MM.1S (cell line): ENCODE data around the gene TMEM212.
A peak's percentile ranks its signal among the peaks of the same experiment; 100 is the strongest.

Source experiments
- DNase-seq: peaks from one replicate; pipeline ENCODE4 v3.0.0-alpha.2; 2015
- H2AFZ ChIP-seq: fragments of 300-600 bp; sonication (generic); 2 replicates; pipeline ENCODE4 v1.6.0; 2016; ENCODE audit warnings: antibody characterized with exemption, low read length
- H3F3A ChIP-seq: fragments of 300-600 bp; sonication (generic); 2 replicates; pipeline ENCODE4 v1.6.1; 2016; ENCODE audit warnings: mild to moderate bottlenecking, antibody characterized with exemption, low read length, moderate library complexity, mixed read lengths; ENCODE audit not compliant: insufficient read depth
- H3K27ac ChIP-seq: fragments of 300-600 bp; sonication (generic); 2 replicates; pipeline ENCODE4 v1.5.1; 2016; ENCODE audit warnings: mild to moderate bottlenecking, low read length
- H3K27me3 ChIP-seq: fragments of 300-600 bp; sonication (generic); replicated peaks from 2 replicates; pipeline ENCODE4 v1.6.0; 2016; ENCODE audit warnings: low read length; ENCODE audit not compliant: insufficient read depth
- H3K36me3 ChIP-seq: fragments of 300-600 bp; sonication (generic); replicated peaks from 2 replicates; pipeline ENCODE4 v1.6.1; 2016; ENCODE audit warnings: mild to moderate bottlenecking, low read length, mixed read lengths; ENCODE audit not compliant: insufficient read depth
- H3K4me1 ChIP-seq: fragments of 300-600 bp; sonication (generic); 2 replicates; pipeline ENCODE4 v1.6.1; 2016; ENCODE audit warnings: low read length, mixed read lengths
- H3K4me2 ChIP-seq: fragments of 300-600 bp; sonication (generic); 2 replicates; pipeline ENCODE4 v1.6.0; 2016; ENCODE audit warnings: low read depth, low read length
- H3K4me3 ChIP-seq: fragments of 300-600 bp; sonication (generic); 2 replicates; pipeline ENCODE4 v1.5.1; 2016; ENCODE audit warnings: low read length, mixed read lengths
- H3K79me2 ChIP-seq: fragments of 300-600 bp; sonication (generic); 2 replicates; pipeline ENCODE4 v1.6.1; 2016; ENCODE audit warnings: mixed run types, low read length, mixed read lengths
- H3K9ac ChIP-seq: fragments of 300-600 bp; sonication (generic); 2 replicates; pipeline ENCODE4 v1.6.1; 2016; ENCODE audit warnings: low read length, mixed read lengths
- H3K9me2 ChIP-seq: fragments of 300-600 bp; sonication (generic); replicated peaks from 2 replicates; pipeline ENCODE4 v1.6.1; 2016; ENCODE audit warnings: mild to moderate bottlenecking, low read length, mixed read lengths; ENCODE audit not compliant: insufficient read depth
- H3K9me3 ChIP-seq: fragments of 300-600 bp; sonication (generic); replicated peaks from 2 replicates; pipeline ENCODE4 v1.6.1; 2016; ENCODE audit warnings: mild to moderate bottlenecking, low read length, mixed read lengths; ENCODE audit not compliant: insufficient read depth
- H4K20me1 ChIP-seq: fragments of 300-600 bp; sonication (generic); 2 replicates; pipeline ENCODE4 v1.6.1; 2016; ENCODE audit warnings: mild to moderate bottlenecking, low read length, moderate library complexity, mixed read lengths; ENCODE audit not compliant: insufficient read depth
- CTCF ChIP-seq: fragments of 300-600 bp; sonication (generic); IDR thresholded peaks from 2 replicates; pipeline ENCODE4 v1.5.1; 2016; ENCODE audit warnings: antibody characterized with exemption, low read length, mixed read lengths
- EZH2 ChIP-seq: fragments of 300-600 bp; sonication (generic); optimal IDR thresholded peaks from 2 replicates; pipeline ENCODE3; 2017; ENCODE audit warnings: low read depth, mild to moderate bottlenecking, antibody characterized with exemption, low read length, mixed read lengths
- EZH2phosphoT487 ChIP-seq: fragments of 300-600 bp; sonication (generic); IDR thresholded peaks from 2 replicates; pipeline ENCODE4 v1.6.1; 2018; ENCODE audit warnings: antibody characterized with exemption, low read length

The TMEM212 gene

DNA sequence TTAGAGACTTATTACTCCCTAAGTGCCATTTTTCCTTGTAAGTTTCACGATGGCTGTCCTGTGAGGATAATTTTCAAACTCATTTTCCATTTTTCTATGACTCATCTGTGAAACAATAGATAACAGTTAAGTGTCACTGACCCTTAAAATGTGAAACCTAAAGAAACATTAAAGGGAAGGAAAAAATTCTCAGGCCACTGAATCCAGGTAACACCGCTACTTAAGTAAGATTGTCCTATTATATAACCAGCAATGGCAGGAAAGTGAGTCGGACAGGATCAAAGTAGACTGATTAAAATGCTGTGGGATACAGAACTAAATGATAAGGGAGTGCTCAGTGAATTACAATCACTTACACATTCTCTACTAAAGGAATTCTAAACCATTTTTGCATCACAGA lies 45.3 kb upstream of the TMEM212 start:
- no peaks in the 10 kb centered on the region for H3K36me3 ChIP-seq
- H3K27ac ChIP-seq, result no peak overlapping the region
- H3F3A ChIP-seq, result no peaks in the 10 kb centered on the region
- TF ChIP-seq CTCF, result no peak
- no peak for TF ChIP-seq EZH2
- no peak for TF ChIP-seq EZH2phosphoT487
- H3K9me3 ChIP-seq, result no peaks in the 10 kb centered on the region
- H3K4me3 ChIP-seq, result no peak overlapping the region
- no peaks in the 10 kb centered on the region for H3K79me2 ChIP-seq
- H3K27me3 ChIP-seq, result no peaks in the 10 kb centered on the region
- H3K4me1 ChIP-seq, result 0 out of 2 replicates have a peak, but pooled peaks cover 8% of the 10 kb centered on the region
- no peaks in the 10 kb centered on the region for H3K9me2 ChIP-seq
- no peak overlapping the region for H3K4me2 ChIP-seq
- DNase-seq, result no peak
- H4K20me1 ChIP-seq, result no peaks in the 10 kb centered on the region
- no peak overlapping the region for H3K9ac ChIP-seq
- no peak overlapping the region for H2AFZ ChIP-seq

- H3K9me2 ChIP-seq, result no peaks in the 10 kb centered on the region
- H3K4me3 ChIP-seq, result no peak overlapping the region
- H4K20me1 ChIP-seq, result no peaks in the 10 kb centered on the region
- H3K4me2 ChIP-seq, result no peak overlapping the region
- H3K79me2 ChIP-seq, result no peaks in the 10 kb centered on the region
- H3K27me3 ChIP-seq, result no peaks in the 10 kb centered on the region
- H3K36me3 ChIP-seq, result no peaks in the 10 kb centered on the region
- H3K9me3 ChIP-seq, result no peaks in the 10 kb centered on the region
- no peak overlapping the region for H3K27ac ChIP-seq
- H3K9ac ChIP-seq, result no peak overlapping the region
- no peaks in the 10 kb centered on the region for H3F3A ChIP-seq
- no peak overlapping the region for H2AFZ ChIP-seq
- H3K4me1 ChIP-seq, result 0 out of 2 replicates have a peak, but pooled peaks cover 8% of the 10 kb centered on the region
- DNase-seq, result no peak
- TF ChIP-seq CTCF (no peak), EZH2 (no peak), EZH2phosphoT487 (no peak)
Measured at GRCh38 chr3:171799501-171799900, 43.6 kb upstream of the TMEM212 start.

GRCh38 chr3:171801738-171802589 lies 41.2 kb upstream of the TMEM212 start:
- no peak for TF ChIP-seq EZH2
- TF ChIP-seq CTCF, result no peak
- Histone ChIP-seq H3F3A (no peaks in the 10 kb centered on the region), H3K9ac (no peak overlapping the region), H3K79me2 (no peaks in the 10 kb centered on the region), H3K27me3 (no peaks in the 10 kb centered on the region), H3K4me1 (0 out of 2 replicates have a peak, but pooled peaks cover 8% of the 10 kb centered on the region), H3K4me3 (no peak overlapping the region), H4K20me1 (no peaks in the 10 kb centered on the region), H3K36me3 (no peaks in the 10 kb centered on the region), H2AFZ (no peak overlapping the region), H3K9me3 (no peaks in the 10 kb centered on the region), H3K4me2 (no peak overlapping the region), H3K9me2 (no peaks in the 10 kb centered on the region), H3K27ac (peak overlapping the region; percentile 2; the same call in 1 of the 2 replicates)
- DNase-seq, result no peak
